Endothelial cell of umbilical vein (primary cell): Measurements from ENCODE around the gene UBAC1. TPM values are rescaled to one million over a fixed set of nuclear protein-coding genes. Genes with fewer than 3 reads are reported as not detected.

Experiments used
- BruUV-seq: library from RNA; stranded (reverse); fragments of 400-500 nt; replicated peaks from 2 replicates; lab custom pipeline; 2021; lab: Mats Ljungman, UMichigan
- CTCF ChIA-PET: fragments of 300-600, 350-600 bp; sonication (Branson Sonifier 250); formaldehyde crosslinking; loops from one replicate; lab custom pipeline; 2021; ENCODE audit warnings: antibody characterized with exemption, inconsistent platforms; lab: Charles Lee
- POLR2A ChIA-PET: fragments of 300-600, 350-600 bp; sonication (Branson Sonifier 250); formaldehyde crosslinking; loops from one replicate; lab custom pipeline; 2021; ENCODE audit warnings: antibody characterized with exemption, inconsistent platforms; lab: Charles Lee
- DNase-seq: peaks from one replicate; pipeline ENCODE4 v3.0.0-alpha.2; 2011; ENCODE audit warnings: low read depth, low spot score
- FAIRE-seq: peaks from 2 replicates; lab custom pipeline; 2011; peaks lifted over from hg19 to GRCh38; lab: Jason Lieb, UNC
- H2AFZ ChIP-seq: 2 replicates; pipeline ENCODE4 v1.6.0; 2012; ENCODE audit warnings: low read depth, low read length, control low read depth, inconsistent platforms
- H3K27ac ChIP-seq: 2 replicates; pipeline ENCODE4 v1.5.1; 2011; ENCODE audit warnings: low read depth, mild to moderate bottlenecking, control low read depth, low read length, moderate library complexity; ENCODE audit not compliant: insufficient read depth
- H3K27me3 ChIP-seq, 2 experiments: 2 replicates each; pipeline versions ENCODE4 v1.6.0 to v1.6.1; 2011; ENCODE audit warnings: low read length in 2 of 2, mixed read lengths in 1 of 2; ENCODE audit not compliant: control insufficient read depth in 2 of 2, insufficient read depth in 2 of 2
- H3K36me3 ChIP-seq, 2 experiments: 2 replicates in 1 of 2; 3 replicates in 1 of 2; pipeline ENCODE4 v1.5.1; 2011; ENCODE audit warnings: low read length in 2 of 2, mild to moderate bottlenecking in 1 of 2, moderate library complexity in 1 of 2; ENCODE audit not compliant: control insufficient read depth in 2 of 2, insufficient read depth in 2 of 2; ENCODE audit errors: extremely low read depth in 1 of 2
- H3K4me1 ChIP-seq: 3 replicates; pipeline ENCODE4 v1.5.1; 2011; ENCODE audit warnings: mild to moderate bottlenecking, low read length; ENCODE audit not compliant: control insufficient read depth, insufficient read depth; ENCODE audit errors: extremely low read depth
- H3K4me2 ChIP-seq: 2 replicates; pipeline ENCODE4 v1.6.1; 2011; ENCODE audit warnings: low read length, control low read depth, mixed read lengths; ENCODE audit not compliant: insufficient read depth
- H3K4me3 ChIP-seq, 3 experiments: fragments of 200-600 bp in 1 of 3; sonication (generic), shearing (Covaris generic) in 1 of 3; replicated peaks in 1 of 3; 2 replicates each; pipeline ENCODE4 v1.5.1; 2011 to 2016; ENCODE audit warnings: control low read depth in 3 of 3, low read length in 3 of 3, mild to moderate bottlenecking in 2 of 3, inconsistent platforms in 1 of 3, low read depth in 1 of 3, moderate library complexity in 1 of 3; ENCODE audit not compliant: insufficient read depth in 1 of 3
- H3K79me2 ChIP-seq: 2 replicates; pipeline ENCODE4 v1.6.0; 2012; ENCODE audit warnings: low read length, inconsistent platforms; ENCODE audit not compliant: control insufficient read depth, insufficient read depth
- H3K9ac ChIP-seq: replicated peaks from 2 replicates; pipeline ENCODE3; 2011; ENCODE audit warnings: low read length, control low read depth; ENCODE audit not compliant: insufficient read depth; ENCODE audit errors: extremely low read depth
- H3K9me1 ChIP-seq: replicated peaks from 3 replicates; pipeline ENCODE4 v1.6.0; 2011; ENCODE audit warnings: mild to moderate bottlenecking, low read length; ENCODE audit not compliant: control insufficient read depth, insufficient read depth; ENCODE audit errors: extremely low read depth
- H3K9me3 ChIP-seq: replicated peaks from 2 replicates; pipeline ENCODE4 v1.5.1; 2012; ENCODE audit warnings: low read length, inconsistent platforms; ENCODE audit not compliant: control insufficient read depth, insufficient read depth
- H4K20me1 ChIP-seq: replicated peaks from 2 replicates; pipeline ENCODE3; 2011; ENCODE audit warnings: mild to moderate bottlenecking, low read length; ENCODE audit not compliant: control insufficient read depth, insufficient read depth; ENCODE audit errors: extremely low read depth
- EZH2 ChIP-seq: IDR thresholded peaks from 2 replicates; pipeline ENCODE4 v1.6.1; 2012; ENCODE audit warnings: borderline replicate concordance, low read depth, mild to moderate bottlenecking, moderate library complexity, low read length, inconsistent platforms; ENCODE audit not compliant: severe bottlenecking
- FOS ChIP-seq: IDR thresholded peaks from 2 replicates; pipeline ENCODE4 v1.6.1; 2011; ENCODE audit warnings: mild to moderate bottlenecking, low read length, moderate library complexity, borderline replicate concordance; ENCODE audit not compliant: insufficient read depth
- GATA2 ChIP-seq: IDR thresholded peaks from 2 replicates; pipeline ENCODE4 v1.7.0; 2011; ENCODE audit warnings: low read depth, mild to moderate bottlenecking, moderate library complexity, mixed read lengths, low read length; ENCODE audit not compliant: insufficient read length, insufficient read depth
- JUN ChIP-seq: IDR thresholded peaks from 2 replicates; pipeline ENCODE4 v1.6.1; 2011; ENCODE audit warnings: borderline replicate concordance, low read depth; ENCODE audit not compliant: insufficient read length, insufficient read depth
- MYC ChIP-seq: IDR thresholded peaks from one replicate; pipeline ENCODE4 v1.6.1; 2011; ENCODE audit warnings: mild to moderate bottlenecking, low read depth, low read length
- POLR2A ChIP-seq: IDR thresholded peaks from 2 replicates; pipeline ENCODE4 v1.6.1; 2012; ENCODE audit warnings: low read depth, mild to moderate bottlenecking, control low read depth, low read length
- POLR2AphosphoS5 ChIP-seq: IDR thresholded peaks from 2 replicates; pipeline ENCODE4 v1.6.1; 2012; ENCODE audit warnings: low read depth, mild to moderate bottlenecking, control low read depth, low read length, moderate library complexity; ENCODE audit not compliant: insufficient read depth
- dilution Hi-C: fragments of 300-500 bp; cut with MboI; formaldehyde crosslinking; loops from one replicate; pipeline ENCODE4 v1.15.0; 2019; ENCODE audit warnings: low sequenced_read_pairs; ENCODE audit not compliant: extremely low pct_ligation_motif_present
- intact Hi-C: fragments of 100-400 bp; cut with micrococcal nuclease; formaldehyde crosslinking; loops from one replicate; pipeline ENCODE4 v1.10.0; 2022
- polyA plus RNA-seq, 4 experiments: library from polyadenylated mRNA; depleted of rRNA in 3 of 4; stranded (reverse) in 3 of 4; unstranded in 1 of 4; fragments of >200 nt; gene quantifications; 2 replicates each; pipeline versions ENCODE4 v1.2.1 to v1.2.3, GENCODE V29; 2011 to 2012; ENCODE audit warnings: missing spikeins in 1 of 4
- total RNA-seq: library from RNA; stranded (reverse); gene quantifications from 2 replicates; pipeline ENCODE4 v1.2.3, GENCODE V29; 2021
- TF ChIP-seq, protein P1 (sequence below), 2 donors: IDR thresholded peaks; 1 replicate in 1 of 2; 2 replicates in 1 of 2; pipeline ENCODE4 v1.5.1; 2011; ENCODE audit warnings: low read length in 2 of 2, mild to moderate bottlenecking in 2 of 2, moderate library complexity in 2 of 2, control low read depth in 1 of 2, inconsistent platforms in 1 of 2, low read depth in 1 of 2; ENCODE audit not compliant: insufficient read depth in 1 of 2; ENCODE audit errors: extremely low read depth in 1 of 2
- TF ChIP-seq, protein P2 (sequence below): IDR thresholded peaks from 2 replicates; pipeline ENCODE4 v1.6.1; 2011; ENCODE audit not compliant: insufficient read depth, insufficient read length

Gene UBAC1
- total and polyA plus RNA-seq, 2 donors (not counting 3 experiments of a cell fraction or from before 2014, with no cell fraction given), result 39.5 to 56.7 TPM

DNA sequence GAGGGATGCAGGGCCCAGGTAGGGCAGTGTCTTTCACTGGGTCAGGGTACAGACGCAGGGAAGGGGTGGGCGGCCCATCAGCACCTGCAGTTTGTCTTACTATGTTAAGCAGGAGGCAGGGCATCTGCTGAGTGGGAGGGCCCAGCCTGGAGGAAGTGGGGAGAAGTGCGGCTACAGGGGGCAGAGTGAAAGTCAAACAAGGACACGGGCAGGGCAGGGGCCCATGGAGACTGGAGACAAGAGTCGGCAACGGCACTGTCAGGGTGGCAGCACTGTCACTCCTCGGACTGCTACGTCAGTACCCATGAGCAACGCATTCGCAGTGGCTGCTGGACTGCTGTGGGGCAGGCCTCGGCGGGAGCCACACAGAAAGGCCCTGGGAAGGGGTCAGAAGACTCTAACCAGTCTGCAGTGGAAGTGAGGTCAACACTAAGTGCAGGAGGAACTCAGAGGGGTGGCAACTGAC is 73.6 kb downstream of the UBAC1 start:
- intact Hi-C loops, result no loop called here
- FAIRE-seq, result no peak

More for the DNA sequence above, 73.6 kb downstream of the UBAC1 start:
- Histone ChIP-seq H2AFZ (no peak overlapping the region), H3K9ac (no peak overlapping the region), H3K4me3 (no peak overlapping the region), H3K36me3 (no peaks in the 10 kb centered on the region), H3K9me3 (no peaks in the 10 kb centered on the region), H4K20me1 (no peaks in the 10 kb centered on the region), H3K27ac (no peak overlapping the region), H3K79me2 (peaks cover 98% of the 10 kb centered on the region), H3K4me2 (no peak overlapping the region), H3K4me1 (peaks cover 8% of the 10 kb centered on the region), H3K27me3 (no peaks in the 10 kb centered on the region), H3K9me1 (no peaks in the 10 kb centered on the region)
- dilution Hi-C loops, result no loop called here
- DNase-seq, result no peak
- BruUV-seq, result no TSS peak
- ChIA-PET CTCF (interaction anchor here (1.0 kb wide), 1 partner anchor 23 kb away, joined by 3 read pairs; no protein-coding TSS in a partner anchor), POLR2A (no interaction called here)
- TF ChIP-seq, protein P1, sequence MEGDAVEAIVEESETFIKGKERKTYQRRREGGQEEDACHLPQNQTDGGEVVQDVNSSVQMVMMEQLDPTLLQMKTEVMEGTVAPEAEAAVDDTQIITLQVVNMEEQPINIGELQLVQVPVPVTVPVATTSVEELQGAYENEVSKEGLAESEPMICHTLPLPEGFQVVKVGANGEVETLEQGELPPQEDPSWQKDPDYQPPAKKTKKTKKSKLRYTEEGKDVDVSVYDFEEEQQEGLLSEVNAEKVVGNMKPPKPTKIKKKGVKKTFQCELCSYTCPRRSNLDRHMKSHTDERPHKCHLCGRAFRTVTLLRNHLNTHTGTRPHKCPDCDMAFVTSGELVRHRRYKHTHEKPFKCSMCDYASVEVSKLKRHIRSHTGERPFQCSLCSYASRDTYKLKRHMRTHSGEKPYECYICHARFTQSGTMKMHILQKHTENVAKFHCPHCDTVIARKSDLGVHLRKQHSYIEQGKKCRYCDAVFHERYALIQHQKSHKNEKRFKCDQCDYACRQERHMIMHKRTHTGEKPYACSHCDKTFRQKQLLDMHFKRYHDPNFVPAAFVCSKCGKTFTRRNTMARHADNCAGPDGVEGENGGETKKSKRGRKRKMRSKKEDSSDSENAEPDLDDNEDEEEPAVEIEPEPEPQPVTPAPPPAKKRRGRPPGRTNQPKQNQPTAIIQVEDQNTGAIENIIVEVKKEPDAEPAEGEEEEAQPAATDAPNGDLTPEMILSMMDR (IDR thresholded peaks at IDR 0.05; ENCODE audit: extremely low read depth in 1 of 2, insufficient read depth in 1 of 2, low read depth in 1 of 2, low read length in 2 of 2), result no peak
- TF ChIP-seq POLR2A (no peak), GATA2 (no peak), EZH2 (no peak), MYC (no peak), JUN (no peak), POLR2AphosphoS5 (no peak), FOS (no peak)
- TF ChIP-seq, protein P2, sequence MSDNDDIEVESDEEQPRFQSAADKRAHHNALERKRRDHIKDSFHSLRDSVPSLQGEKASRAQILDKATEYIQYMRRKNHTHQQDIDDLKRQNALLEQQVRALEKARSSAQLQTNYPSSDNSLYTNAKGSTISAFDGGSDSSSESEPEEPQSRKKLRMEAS, result no peak
